HepG2 (cell line): ENCODE data around the gene SECTM1. TPM values are rescaled to one million over a fixed set of nuclear protein-coding genes. Genes with fewer than 3 reads are reported as not detected.

Experiments
- CENPT ChIP-seq: sonication (generic); formaldehyde crosslinking; IDR thresholded peaks from 2 replicates; pipeline ENCODE4 v1.8.0; 2022; ENCODE audit warnings: low read depth, mild to moderate bottlenecking, moderate library complexity, missing genetic modification reagents
- FLYWCH1 ChIP-seq: sonication (generic); formaldehyde crosslinking; IDR thresholded peaks from 2 replicates; pipeline ENCODE4 v1.8.1; 2023; ENCODE audit warnings: mild to moderate bottlenecking, missing genetic modification reagents
- FOXO1 ChIP-seq: sonication (generic); formaldehyde crosslinking; IDR thresholded peaks from 2 replicates; pipeline ENCODE4 v1.4.0; 2020; ENCODE audit warnings: missing genetic modification reagents
- GATA4 ChIP-seq: sonication (generic); IDR thresholded peaks from 2 replicates; pipeline ENCODE4 v1.6.1; 2016; ENCODE audit warnings: antibody characterized with exemption, low read depth, borderline replicate concordance
- GLMP ChIP-seq: sonication (generic); formaldehyde crosslinking; IDR thresholded peaks from 2 replicates; pipeline ENCODE4 v1.9.0; 2021; ENCODE audit warnings: missing genetic modification reagents, mild to moderate bottlenecking, borderline replicate concordance
- HMG20A ChIP-seq: IDR thresholded peaks from 2 replicates; pipeline ENCODE4 v1.6.1; 2016; ENCODE audit warnings: borderline replicate concordance
- HOXA9 ChIP-seq: sonication (generic); formaldehyde crosslinking; IDR thresholded peaks from 2 replicates; pipeline ENCODE4 v1.8.1; 2022; ENCODE audit warnings: missing genetic modification reagents, mild to moderate bottlenecking, moderate library complexity, borderline replicate concordance
- KMT2A ChIP-seq: sonication (generic); formaldehyde crosslinking; IDR thresholded peaks from 2 replicates; pipeline ENCODE4 v1.4.0; 2020; ENCODE audit warnings: missing genetic modification reagents
- MNT ChIP-seq: fragments of 450-650 bp; IDR thresholded peaks from 2 replicates; pipeline ENCODE4 v1.6.1; 2016
- NCOR1 ChIP-seq: fragments of 200-600 bp; sonication (generic); IDR thresholded peaks from 2 replicates; pipeline ENCODE4 v1.7.0; 2017; ENCODE audit warnings: antibody characterized with exemption, low read length, borderline replicate concordance
- PHF5A ChIP-seq: IDR thresholded peaks from one replicate; pipeline ENCODE4 v1.6.1; 2018; ENCODE audit warnings: low read depth, missing genetic modification reagents; ENCODE audit not compliant: unreplicated experiment
- RCOR2 ChIP-seq: IDR thresholded peaks from 2 replicates; pipeline ENCODE4 v1.6.1; 2016; ENCODE audit warnings: missing biosample characterization, missing genetic modification reagents
- RFX3 ChIP-seq: IDR thresholded peaks from 2 replicates; pipeline ENCODE4 v1.6.1; 2016; ENCODE audit warnings: missing biosample characterization, missing genetic modification reagents
- ZNF260 ChIP-seq: sonication (generic); formaldehyde crosslinking; IDR thresholded peaks from 2 replicates; pipeline ENCODE4 v1.4.0; 2020; ENCODE audit warnings: missing genetic modification reagents, low read depth, mild to moderate bottlenecking, borderline replicate concordance
- ZNF430 ChIP-seq: sonication (generic); formaldehyde crosslinking; IDR thresholded peaks from 2 replicates; pipeline ENCODE4 v1.9.0; 2021; ENCODE audit warnings: mild to moderate bottlenecking, missing genetic modification reagents
- ZNF484 ChIP-seq: sonication (generic); formaldehyde crosslinking; IDR thresholded peaks from 2 replicates; pipeline ENCODE4 v1.5.1; 2020; ENCODE audit warnings: mild to moderate bottlenecking, low read depth, missing genetic modification reagents, borderline replicate concordance
- ZNF737 ChIP-seq: sonication (generic); formaldehyde crosslinking; IDR thresholded peaks from 2 replicates; pipeline ENCODE4 v1.5.0; 2020; ENCODE audit warnings: missing genetic modification reagents, mild to moderate bottlenecking, borderline replicate concordance
- ZNF749 ChIP-seq: sonication (generic); formaldehyde crosslinking; IDR thresholded peaks from 2 replicates; pipeline ENCODE4 v1.8.0; 2022; ENCODE audit warnings: mild to moderate bottlenecking, missing genetic modification reagents, moderate library complexity, borderline replicate concordance
- ZSCAN31 ChIP-seq: sonication (generic); formaldehyde crosslinking; IDR thresholded peaks from 2 replicates; pipeline ENCODE4 v1.5.0; 2020; ENCODE audit warnings: low read depth, mild to moderate bottlenecking, missing genetic modification reagents
- polyA plus RNA-seq, 8 experiments: library from polyadenylated mRNA; depleted of rRNA in 3 of 8; stranded (reverse) in 7 of 8; unstranded in 1 of 8; fragments of >200 nt; fragmentation: Illumina TruSeq in 4 of 8; extraction: Trizol in 4 of 8; gene quantifications; 2 replicates each; pipeline versions ENCODE4 v1.2.1 to v1.2.3, GENCODE V29; 2011 to 2016; ENCODE audit warnings: low read depth in 4 of 8, missing spikeins in 1 of 8, mixed read lengths in 1 of 8; ENCODE audit not compliant: insufficient read depth in 1 of 8
- total RNA-seq, 5 experiments: library from RNA; depleted of rRNA; stranded (reverse); fragments of >200 nt; fragmentation: Illumina TruSeq; extraction: Trizol; gene quantifications; 2 replicates each; pipeline ENCODE4 v1.2.3, GENCODE V29; 2016; ENCODE audit warnings: low read depth in 1 of 5
- TF ChIP-seq, protein P1 (sequence below): sonication (generic); formaldehyde crosslinking; conservative IDR thresholded peaks from 2 replicates; pipeline ENCODE4 v1.5.0; 2020; ENCODE audit warnings: missing genetic modification reagents
- TF ChIP-seq, protein P2 (sequence below): sonication (generic); formaldehyde crosslinking; IDR thresholded peaks from 2 replicates; pipeline ENCODE4 v1.4.0; 2020; ENCODE audit warnings: missing genetic modification reagents, borderline replicate concordance
- TF ChIP-seq, protein P3 (sequence below): conservative IDR thresholded peaks from 2 replicates; pipeline ENCODE4 v1.6.1; 2018; ENCODE audit warnings: missing genetic modification reagents

Gene SECTM1
- total and polyA plus RNA-seq, 2 of the 13 experiments (the other 11 are each of a cell fraction or from before 2014, with no cell fraction given) = 3.5 to 5.3 TPM

DNA sequence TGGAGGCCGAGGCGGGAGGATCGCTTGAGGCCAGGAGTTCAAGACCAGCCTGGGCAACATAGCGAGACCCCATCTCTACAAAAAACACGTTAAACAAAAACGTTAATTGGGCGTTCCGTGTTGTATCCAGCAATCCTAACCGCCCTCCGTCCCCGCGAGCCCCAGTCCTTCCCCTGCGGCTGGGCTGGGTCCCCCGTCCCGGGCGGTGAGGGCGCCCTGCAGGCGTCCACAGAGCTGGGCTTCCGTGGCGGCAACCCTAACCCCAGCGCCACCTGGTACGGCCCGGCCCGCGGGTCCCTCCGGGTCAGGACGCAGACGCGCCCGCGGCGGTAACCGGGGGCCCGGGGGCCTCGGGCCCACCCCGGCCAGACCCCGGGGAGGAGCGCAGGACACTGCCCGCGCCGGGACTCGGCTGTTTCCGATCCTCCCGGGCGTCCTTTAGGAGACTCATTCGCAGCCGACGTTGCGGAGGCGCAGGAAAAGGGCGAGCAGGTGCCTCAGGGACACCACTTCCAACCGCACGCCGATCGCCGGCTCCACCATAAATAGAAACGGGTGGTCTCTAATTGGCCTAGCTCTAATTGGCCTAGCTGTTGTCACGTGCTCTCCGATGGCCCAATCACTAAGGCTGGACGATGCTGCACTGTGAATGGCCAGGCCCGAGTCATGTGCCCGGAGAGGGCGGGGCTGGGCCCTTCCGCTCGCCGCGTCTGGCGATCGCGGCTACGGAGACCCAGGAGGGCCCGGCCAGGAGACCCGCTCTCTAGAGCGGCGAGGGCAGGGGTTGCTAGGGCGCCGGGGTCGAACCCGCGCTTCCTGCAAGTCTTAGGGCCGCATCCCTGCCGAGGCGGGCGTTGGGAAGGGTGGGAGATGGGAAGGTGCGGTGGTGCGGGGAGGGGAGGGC, 41.1 kb downstream of the SECTM1 start (continued):
- TF ChIP-seq FOXO1 = no peak
- TF ChIP-seq ZSCAN31 (CRISPR knock-in tag) = peak; percentile 67; the same call in 1 of the 2 replicates
- TF ChIP-seq ZNF430 = peak; percentile 78; the same call in 1 of the 2 replicates
- 0 out of 2 replicates have a peak, but pooled peaks have one; percentile 50 for TF ChIP-seq ZNF260 (CRISPR knock-in tag)
- TF ChIP-seq, protein P1, sequence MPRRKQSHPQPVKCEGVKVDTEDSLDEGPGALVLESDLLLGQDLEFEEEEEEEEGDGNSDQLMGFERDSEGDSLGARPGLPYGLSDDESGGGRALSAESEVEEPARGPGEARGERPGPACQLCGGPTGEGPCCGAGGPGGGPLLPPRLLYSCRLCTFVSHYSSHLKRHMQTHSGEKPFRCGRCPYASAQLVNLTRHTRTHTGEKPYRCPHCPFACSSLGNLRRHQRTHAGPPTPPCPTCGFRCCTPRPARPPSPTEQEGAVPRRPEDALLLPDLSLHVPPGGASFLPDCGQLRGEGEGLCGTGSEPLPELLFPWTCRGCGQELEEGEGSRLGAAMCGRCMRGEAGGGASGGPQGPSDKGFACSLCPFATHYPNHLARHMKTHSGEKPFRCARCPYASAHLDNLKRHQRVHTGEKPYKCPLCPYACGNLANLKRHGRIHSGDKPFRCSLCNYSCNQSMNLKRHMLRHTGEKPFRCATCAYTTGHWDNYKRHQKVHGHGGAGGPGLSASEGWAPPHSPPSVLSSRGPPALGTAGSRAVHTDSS (CRISPR knock-in tag) = no peak
- no peak for TF ChIP-seq HMG20A (CRISPR knock-in tag)
- 0 out of 2 replicates have a peak, but pooled peaks have one; percentile 41 for TF ChIP-seq CENPT (CRISPR knock-in tag)
- TF ChIP-seq, protein P2, sequence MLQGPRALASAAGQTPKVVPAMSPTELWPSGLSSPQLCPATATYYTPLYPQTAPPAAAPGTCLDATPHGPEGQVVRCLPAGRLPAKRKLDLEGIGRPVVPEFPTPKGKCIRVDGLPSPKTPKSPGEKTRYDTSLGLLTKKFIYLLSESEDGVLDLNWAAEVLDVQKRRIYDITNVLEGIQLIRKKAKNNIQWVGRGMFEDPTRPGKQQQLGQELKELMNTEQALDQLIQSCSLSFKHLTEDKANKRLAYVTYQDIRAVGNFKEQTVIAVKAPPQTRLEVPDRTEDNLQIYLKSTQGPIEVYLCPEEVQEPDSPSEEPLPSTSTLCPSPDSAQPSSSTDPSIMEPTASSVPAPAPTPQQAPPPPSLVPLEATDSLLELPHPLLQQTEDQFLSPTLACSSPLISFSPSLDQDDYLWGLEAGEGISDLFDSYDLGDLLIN = no peak
- peak; percentile 83; the same call in 1 of the 2 replicates for TF ChIP-seq ZNF749 (CRISPR knock-in tag)
- TF ChIP-seq RCOR2 (CRISPR knock-in tag) = no peak
- peak; percentile 80 for TF ChIP-seq KMT2A (CRISPR knock-in tag)
- peak; percentile 87; the same call in 1 of the 2 replicates for TF ChIP-seq FLYWCH1 (CRISPR knock-in tag)
- no peak for TF ChIP-seq PHF5A (CRISPR knock-in tag)
- no peak for TF ChIP-seq NCOR1
- TF ChIP-seq GATA4 = peak; percentile 84
- TF ChIP-seq ZNF484 = no peak
- no peak for TF ChIP-seq ZNF737 (CRISPR knock-in tag)
- peak; percentile 82 for TF ChIP-seq MNT
- no peak for TF ChIP-seq GLMP
- TF ChIP-seq, protein P3, sequence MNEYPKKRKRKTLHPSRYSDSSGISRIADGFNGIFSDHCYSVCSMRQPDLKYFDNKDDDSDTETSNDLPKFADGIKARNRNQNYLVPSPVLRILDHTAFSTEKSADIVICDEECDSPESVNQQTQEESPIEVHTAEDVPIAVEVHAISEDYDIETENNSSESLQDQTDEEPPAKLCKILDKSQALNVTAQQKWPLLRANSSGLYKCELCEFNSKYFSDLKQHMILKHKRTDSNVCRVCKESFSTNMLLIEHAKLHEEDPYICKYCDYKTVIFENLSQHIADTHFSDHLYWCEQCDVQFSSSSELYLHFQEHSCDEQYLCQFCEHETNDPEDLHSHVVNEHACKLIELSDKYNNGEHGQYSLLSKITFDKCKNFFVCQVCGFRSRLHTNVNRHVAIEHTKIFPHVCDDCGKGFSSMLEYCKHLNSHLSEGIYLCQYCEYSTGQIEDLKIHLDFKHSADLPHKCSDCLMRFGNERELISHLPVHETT (CRISPR knock-in tag) = 0 out of 2 replicates have a peak, but pooled peaks have one; percentile 48
- no peak for TF ChIP-seq RFX3 (CRISPR knock-in tag)
- peak; percentile 71; the same call in 1 of the 2 replicates for TF ChIP-seq HOXA9 (CRISPR knock-in tag)
